GM19463 (cell line): Measurements from ENCODE around the gene CCDC91.
"Not testable (repeated sequence)": the region's sequence is repeated elsewhere in the genome, so short reads cannot be mapped to it uniquely, and the experiment has no call there.

ENCODE experiments used
- ATAC-seq: cut with Tn5 transposase; IDR thresholded peaks from one replicate; pipeline ENCODE4 v1.9.1; 2021; ENCODE audit warnings: mild to moderate bottlenecking, moderate library complexity; ENCODE audit not compliant: unreplicated experiment

The CCDC91 gene

GRCh38 chr12:28278499-28278898, 88.2 kb downstream of the CCDC91 start:
- ATAC-seq: no peak

GRCh38 chr12:28278960-28279359, 88.7 kb downstream of the CCDC91 start:
- no peak for ATAC-seq

- ATAC-seq: no peak
Observed at GRCh38 chr12:28286352-28286751, 96.1 kb downstream of the CCDC91 start.

GRCh38 chr12:28290262-28290661, 100.0 kb downstream of the CCDC91 start:
- no peak for ATAC-seq

- no peak for ATAC-seq
Observed at GRCh38 chr12:28292699-28293098, 102.4 kb downstream of the CCDC91 start.

- ATAC-seq: no peak
Observed at GRCh38 chr12:28294300-28294699, 104.0 kb downstream of the CCDC91 start.

GRCh38 chr12:28296287-28296686, 106.0 kb downstream of the CCDC91 start:
- no peak for ATAC-seq

- no peak for ATAC-seq
Observed at GRCh38 chr12:28303192-28303591, 112.9 kb downstream of the CCDC91 start.

- ATAC-seq: no peak
Observed at GRCh38 chr12:28306535-28306934, 116.3 kb downstream of the CCDC91 start.

GRCh38 chr12:28308891-28309290, 118.6 kb downstream of the CCDC91 start:
- no peak for ATAC-seq

GRCh38 chr12:28313631-28314030, 123.4 kb downstream of the CCDC91 start:
- no peak for ATAC-seq

GRCh38 chr12:28316049-28316448, 125.8 kb downstream of the CCDC91 start:
- no peak for ATAC-seq

- no peak for ATAC-seq
Observed at GRCh38 chr12:28318273-28318672, 128.0 kb downstream of the CCDC91 start.

GRCh38 chr12:28320353-28320752, 130.1 kb downstream of the CCDC91 start:
- no peak for ATAC-seq

GRCh38 chr12:28327722-28328121, 137.5 kb downstream of the CCDC91 start:
- ATAC-seq: no peak

GRCh38 chr12:28328967-28329366, 138.7 kb downstream of the CCDC91 start:
- ATAC-seq: no peak

- not testable (repeated sequence) for ATAC-seq
Observed at GRCh38 chr12:28329727-28330126, 139.5 kb downstream of the CCDC91 start.

- not testable (repeated sequence) for ATAC-seq
Observed at GRCh38 chr12:28330232-28330631, 140.0 kb downstream of the CCDC91 start.

GRCh38 chr12:28331130-28331529, 140.9 kb downstream of the CCDC91 start:
- no peak for ATAC-seq

- no peak for ATAC-seq
Observed at GRCh38 chr12:28340261-28341045, 150.2 kb downstream of the CCDC91 start.

GRCh38 chr12:28343713-28344112, 153.5 kb downstream of the CCDC91 start:
- no peak for ATAC-seq

GRCh38 chr12:28346567-28346966, 156.3 kb downstream of the CCDC91 start:
- ATAC-seq: no peak

- ATAC-seq: no peak
Observed at GRCh38 chr12:28349196-28349595, 158.9 kb downstream of the CCDC91 start.
